Endothelial cell of umbilical vein (primary cell): Measurements from ENCODE around the gene RBFOX1. TPM values are rescaled to one million over a fixed set of nuclear protein-coding genes. Genes with fewer than 3 reads are reported as not detected.

Experiments
- BruUV-seq: library from RNA; stranded (reverse); fragments of 400-500 nt; replicated peaks from 2 replicates; lab custom pipeline; 2021; lab: Mats Ljungman, UMichigan
- CTCF ChIA-PET: fragments of 300-600, 350-600 bp; sonication (Branson Sonifier 250); formaldehyde crosslinking; loops from one replicate; lab custom pipeline; 2021; ENCODE audit warnings: antibody characterized with exemption, inconsistent platforms; lab: Charles Lee
- POLR2A ChIA-PET: fragments of 300-600, 350-600 bp; sonication (Branson Sonifier 250); formaldehyde crosslinking; loops from one replicate; lab custom pipeline; 2021; ENCODE audit warnings: antibody characterized with exemption, inconsistent platforms; lab: Charles Lee
- DNase-seq: peaks from one replicate; pipeline ENCODE4 v3.0.0-alpha.2; 2011; ENCODE audit warnings: low read depth, low spot score
- FAIRE-seq: peaks from 2 replicates; lab custom pipeline; 2011; peaks lifted over from hg19 to GRCh38; lab: Jason Lieb, UNC
- H2AFZ ChIP-seq: 2 replicates; pipeline ENCODE4 v1.6.0; 2012; ENCODE audit warnings: low read depth, low read length, control low read depth, inconsistent platforms
- H3K27ac ChIP-seq: 2 replicates; pipeline ENCODE4 v1.5.1; 2011; ENCODE audit warnings: low read depth, mild to moderate bottlenecking, control low read depth, low read length, moderate library complexity; ENCODE audit not compliant: insufficient read depth
- H3K27me3 ChIP-seq, 2 experiments: 2 replicates each; pipeline versions ENCODE4 v1.6.0 to v1.6.1; 2011; ENCODE audit warnings: low read length in 2 of 2, mixed read lengths in 1 of 2; ENCODE audit not compliant: control insufficient read depth in 2 of 2, insufficient read depth in 2 of 2
- H3K36me3 ChIP-seq, 2 experiments: 2 replicates in 1 of 2; 3 replicates in 1 of 2; pipeline ENCODE4 v1.5.1; 2011; ENCODE audit warnings: low read length in 2 of 2, mild to moderate bottlenecking in 1 of 2, moderate library complexity in 1 of 2; ENCODE audit not compliant: control insufficient read depth in 2 of 2, insufficient read depth in 2 of 2; ENCODE audit errors: extremely low read depth in 1 of 2
- H3K4me1 ChIP-seq: 3 replicates; pipeline ENCODE4 v1.5.1; 2011; ENCODE audit warnings: mild to moderate bottlenecking, low read length; ENCODE audit not compliant: control insufficient read depth, insufficient read depth; ENCODE audit errors: extremely low read depth
- H3K4me2 ChIP-seq: 2 replicates; pipeline ENCODE4 v1.6.1; 2011; ENCODE audit warnings: low read length, control low read depth, mixed read lengths; ENCODE audit not compliant: insufficient read depth
- H3K4me3 ChIP-seq, 3 experiments: fragments of 200-600 bp in 1 of 3; sonication (generic), shearing (Covaris generic) in 1 of 3; replicated peaks in 1 of 3; 2 replicates each; pipeline ENCODE4 v1.5.1; 2011 to 2016; ENCODE audit warnings: control low read depth in 3 of 3, low read length in 3 of 3, mild to moderate bottlenecking in 2 of 3, inconsistent platforms in 1 of 3, low read depth in 1 of 3, moderate library complexity in 1 of 3; ENCODE audit not compliant: insufficient read depth in 1 of 3
- H3K79me2 ChIP-seq: 2 replicates; pipeline ENCODE4 v1.6.0; 2012; ENCODE audit warnings: low read length, inconsistent platforms; ENCODE audit not compliant: control insufficient read depth, insufficient read depth
- H3K9ac ChIP-seq: replicated peaks from 2 replicates; pipeline ENCODE3; 2011; ENCODE audit warnings: low read length, control low read depth; ENCODE audit not compliant: insufficient read depth; ENCODE audit errors: extremely low read depth
- H3K9me1 ChIP-seq: replicated peaks from 3 replicates; pipeline ENCODE4 v1.6.0; 2011; ENCODE audit warnings: mild to moderate bottlenecking, low read length; ENCODE audit not compliant: control insufficient read depth, insufficient read depth; ENCODE audit errors: extremely low read depth
- H3K9me3 ChIP-seq: replicated peaks from 2 replicates; pipeline ENCODE4 v1.5.1; 2012; ENCODE audit warnings: low read length, inconsistent platforms; ENCODE audit not compliant: control insufficient read depth, insufficient read depth
- H4K20me1 ChIP-seq: replicated peaks from 2 replicates; pipeline ENCODE3; 2011; ENCODE audit warnings: mild to moderate bottlenecking, low read length; ENCODE audit not compliant: control insufficient read depth, insufficient read depth; ENCODE audit errors: extremely low read depth
- CTCF ChIP-seq, 2 donors: IDR thresholded peaks; 1 replicate in 1 of 2; 2 replicates in 1 of 2; pipeline ENCODE4 v1.5.1; 2011; ENCODE audit warnings: low read length in 2 of 2, mild to moderate bottlenecking in 2 of 2, moderate library complexity in 2 of 2, control low read depth in 1 of 2, inconsistent platforms in 1 of 2, low read depth in 1 of 2; ENCODE audit not compliant: insufficient read depth in 1 of 2; ENCODE audit errors: extremely low read depth in 1 of 2
- EZH2 ChIP-seq: IDR thresholded peaks from 2 replicates; pipeline ENCODE4 v1.6.1; 2012; ENCODE audit warnings: borderline replicate concordance, low read depth, mild to moderate bottlenecking, moderate library complexity, low read length, inconsistent platforms; ENCODE audit not compliant: severe bottlenecking
- FOS ChIP-seq: IDR thresholded peaks from 2 replicates; pipeline ENCODE4 v1.6.1; 2011; ENCODE audit warnings: mild to moderate bottlenecking, low read length, moderate library complexity, borderline replicate concordance; ENCODE audit not compliant: insufficient read depth
- GATA2 ChIP-seq: IDR thresholded peaks from 2 replicates; pipeline ENCODE4 v1.7.0; 2011; ENCODE audit warnings: low read depth, mild to moderate bottlenecking, moderate library complexity, mixed read lengths, low read length; ENCODE audit not compliant: insufficient read length, insufficient read depth
- JUN ChIP-seq: IDR thresholded peaks from 2 replicates; pipeline ENCODE4 v1.6.1; 2011; ENCODE audit warnings: borderline replicate concordance, low read depth; ENCODE audit not compliant: insufficient read length, insufficient read depth
- MAX ChIP-seq: IDR thresholded peaks from 2 replicates; pipeline ENCODE4 v1.6.1; 2011; ENCODE audit not compliant: insufficient read depth, insufficient read length
- MYC ChIP-seq: IDR thresholded peaks from one replicate; pipeline ENCODE4 v1.6.1; 2011; ENCODE audit warnings: mild to moderate bottlenecking, low read depth, low read length
- POLR2A ChIP-seq: IDR thresholded peaks from 2 replicates; pipeline ENCODE4 v1.6.1; 2012; ENCODE audit warnings: low read depth, mild to moderate bottlenecking, control low read depth, low read length
- POLR2AphosphoS5 ChIP-seq: IDR thresholded peaks from 2 replicates; pipeline ENCODE4 v1.6.1; 2012; ENCODE audit warnings: low read depth, mild to moderate bottlenecking, control low read depth, low read length, moderate library complexity; ENCODE audit not compliant: insufficient read depth
- dilution Hi-C: fragments of 300-500 bp; cut with MboI; formaldehyde crosslinking; loops from one replicate; pipeline ENCODE4 v1.15.0; 2019; ENCODE audit warnings: low sequenced_read_pairs; ENCODE audit not compliant: extremely low pct_ligation_motif_present
- intact Hi-C: fragments of 100-400 bp; cut with micrococcal nuclease; formaldehyde crosslinking; loops from one replicate; pipeline ENCODE4 v1.10.0; 2022
- polyA plus RNA-seq, 4 experiments: library from polyadenylated mRNA; depleted of rRNA in 3 of 4; stranded (reverse) in 3 of 4; unstranded in 1 of 4; fragments of >200 nt; gene quantifications; 2 replicates each; pipeline versions ENCODE4 v1.2.1 to v1.2.3, GENCODE V29; 2011 to 2012; ENCODE audit warnings: missing spikeins in 1 of 4
- total RNA-seq: library from RNA; stranded (reverse); gene quantifications from 2 replicates; pipeline ENCODE4 v1.2.3, GENCODE V29; 2021

Gene RBFOX1
- total and polyA plus RNA-seq, 2 donors (not counting 3 experiments of a cell fraction or from before 2014, with no cell fraction given) = not detected

- Histone ChIP-seq H2AFZ (no peak overlapping the region), H4K20me1 (no peaks in the 10 kb centered on the region), H3K36me3 (no peaks in the 10 kb centered on the region), H3K9me1 (no peaks in the 10 kb centered on the region), H3K27ac (no peak overlapping the region), H3K79me2 (no peaks in the 10 kb centered on the region), H3K9me3 (peaks cover 3% of the 10 kb centered on the region), H3K4me3 (no peak overlapping the region), H3K4me1 (no peaks in the 10 kb centered on the region), H3K4me2 (no peak overlapping the region), H3K9ac (no peak overlapping the region), H3K27me3 (no peaks in the 10 kb centered on the region)
- BruUV-seq = no TSS peak
- DNase-seq (no peak), FAIRE-seq (no peak)
- CTCF ChIA-PET = no interaction called here
- intact Hi-C loops (no loop called here), dilution Hi-C loops (no loop called here)
- TF ChIP-seq MYC (no peak), MAX (no peak), POLR2AphosphoS5 (no peak), JUN (no peak), POLR2A (no peak)
- POLR2A ChIA-PET = no interaction called here
Observed at GRCh38 chr16:7602291-7602950, 269.8 kb downstream of the RBFOX1 start.

- FAIRE-seq = no peak
- CTCF ChIA-PET = no interaction called here
- no TSS peak for BruUV-seq
Observed at GRCh38 chr16:7605812-7606211, 273.2 kb downstream of the RBFOX1 start.

More at GRCh38 chr16:7605812-7606211, 273.2 kb downstream of the RBFOX1 start:
- Histone ChIP-seq H3K79me2 (no peaks in the 10 kb centered on the region), H3K4me3 (no peak overlapping the region), H3K4me2 (no peak overlapping the region), H3K27me3 (no peaks in the 10 kb centered on the region), H2AFZ (no peak overlapping the region), H3K9me3 (peaks cover 3% of the 10 kb centered on the region), H3K9me1 (no peaks in the 10 kb centered on the region), H3K9ac (no peak overlapping the region), H4K20me1 (no peaks in the 10 kb centered on the region), H3K4me1 (no peaks in the 10 kb centered on the region), H3K36me3 (no peaks in the 10 kb centered on the region), H3K27ac (no peak overlapping the region)
- no peak for DNase-seq
- intact Hi-C loops (no loop called here), dilution Hi-C loops (no loop called here)
- POLR2A ChIA-PET = no interaction called here
- TF ChIP-seq POLR2AphosphoS5 = no peak
- no peak for TF ChIP-seq EZH2
- TF ChIP-seq GATA2 = no peak
- no peak for TF ChIP-seq POLR2A
- no peak for TF ChIP-seq FOS
- no peak for TF ChIP-seq MYC
- no peak for TF ChIP-seq MAX
- TF ChIP-seq JUN = no peak
- no peak for TF ChIP-seq CTCF (IDR thresholded peaks at IDR 0.05; ENCODE audit: extremely low read depth in 1 of 2, insufficient read depth in 1 of 2, low read depth in 1 of 2, low read length in 2 of 2)
